COR-L47 (cell line): Measurements from ENCODE around the gene CA11.
"Not testable (repeated sequence)": the region's sequence is repeated elsewhere in the genome, so short reads cannot be mapped to it uniquely, and the experiment has no call there.

Source experiments
- DNase-seq: peaks from one replicate; lab custom pipeline; 2025; lab: John Stamatoyannopoulos, UW

The CA11 gene

GRCh38 chr19:48669903-48670668, 24.1 kb upstream of the CA11 start:
- no peak for DNase-seq

GRCh38 chr19:48668761-48669160, 22.8 kb upstream of the CA11 start:
- no peak for DNase-seq

- DNase-seq, result no peak
Observed at GRCh38 chr19:48668332-48668731, 22.3 kb upstream of the CA11 start.

- DNase-seq, result no peak
Observed at GRCh38 chr19:48665786-48666185, 19.8 kb upstream of the CA11 start.

GRCh38 chr19:48664476-48664875, 18.5 kb upstream of the CA11 start:
- DNase-seq, result no peak

- no peak for DNase-seq
Observed at GRCh38 chr19:48663667-48664066, 17.7 kb upstream of the CA11 start.

GRCh38 chr19:48661711-48662090, 15.7 kb upstream of the CA11 start:
- DNase-seq, result no peak

GRCh38 chr19:48660852-48661710, 15.1 kb upstream of the CA11 start:
- DNase-seq, result peak; percentile 40

- DNase-seq, result no peak
Observed at GRCh38 chr19:48659768-48660167, 13.8 kb upstream of the CA11 start.

- no peak for DNase-seq
Observed at GRCh38 chr19:48658483-48658882, 12.5 kb upstream of the CA11 start.

- not testable (repeated sequence) for DNase-seq
Observed at GRCh38 chr19:48657828-48658227, 11.8 kb upstream of the CA11 start.

- DNase-seq, result no peak
Observed at GRCh38 chr19:48656840-48657474, 11.0 kb upstream of the CA11 start.

GRCh38 chr19:48654299-48655059, 8.5 kb upstream of the CA11 start:
- DNase-seq, result peak; percentile 64

GRCh38 chr19:48651683-48652048, 5.7 kb upstream of the CA11 start:
- DNase-seq, result no peak

- DNase-seq, result no peak
Observed at GRCh38 chr19:48650974-48651682, 5.1 kb upstream of the CA11 start.

GRCh38 chr19:48648134-48648533, 2.1 kb upstream of the CA11 start:
- no peak for DNase-seq

GRCh38 chr19:48646722-48647216, 782 bp upstream of the CA11 start:
- DNase-seq, result no peak

GRCh38 chr19:48645620-48646000, 377 bp downstream of the CA11 start:
- DNase-seq, result no peak

GRCh38 chr19:48644839-48645619, 958 bp downstream of the CA11 start:
- peak; percentile 63 for DNase-seq

- DNase-seq, result no peak
Observed at GRCh38 chr19:48644355-48644754, 1.6 kb downstream of the CA11 start.

- no peak for DNase-seq
Observed at GRCh38 chr19:48642862-48643261, 3.1 kb downstream of the CA11 start.
